Coronary artery (tissue), 2 donors: ENCODE measurements around the gene SPAG16.
A peak's percentile ranks its signal among the peaks of the same experiment; 100 is the strongest.

Experiments used
- DNase-seq: peaks from one replicate; pipeline ENCODE4 v3.0.0-alpha.2; 2017; ENCODE audit warnings: low spot score
- H3K27ac ChIP-seq, 2 donors: fragments of 200-600 bp; sonication (generic); one replicate each; pipeline ENCODE4 v1.5.1; 2016 to 2019
- H3K4me3 ChIP-seq: fragments of 200-600 bp; sonication (generic); 2 replicates; pipeline ENCODE4 v1.5.1; 2016; ENCODE audit warnings: mild to moderate bottlenecking, moderate library complexity
- TF ChIP-seq, protein P1 (sequence below): fragments of 200-600 bp; sonication (generic); IDR thresholded peaks from one replicate; pipeline ENCODE4 v1.5.1; 2019; ENCODE audit warnings: antibody characterized with exemption

SPAG16 gene

DNA sequence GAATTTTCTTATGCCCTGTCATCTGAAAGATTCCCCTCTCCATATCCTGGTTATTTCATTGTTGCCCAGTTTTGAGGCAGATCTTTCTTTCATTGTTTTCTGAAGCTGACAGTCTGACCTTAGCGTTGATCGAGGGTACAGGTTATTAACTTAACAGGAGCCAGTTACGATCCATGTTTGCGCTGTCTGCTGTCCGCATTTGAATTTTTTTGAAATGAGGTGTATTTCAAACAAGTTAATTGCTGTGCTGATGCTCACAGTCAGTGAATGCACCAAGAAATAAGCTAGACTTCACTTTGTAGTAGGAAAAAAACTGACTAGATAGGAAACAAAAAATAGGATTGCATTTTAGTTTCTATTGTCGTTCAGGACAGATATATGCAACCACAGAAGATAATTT lies 34.8 kb upstream of the SPAG16 start:
- TF ChIP-seq, protein P1, sequence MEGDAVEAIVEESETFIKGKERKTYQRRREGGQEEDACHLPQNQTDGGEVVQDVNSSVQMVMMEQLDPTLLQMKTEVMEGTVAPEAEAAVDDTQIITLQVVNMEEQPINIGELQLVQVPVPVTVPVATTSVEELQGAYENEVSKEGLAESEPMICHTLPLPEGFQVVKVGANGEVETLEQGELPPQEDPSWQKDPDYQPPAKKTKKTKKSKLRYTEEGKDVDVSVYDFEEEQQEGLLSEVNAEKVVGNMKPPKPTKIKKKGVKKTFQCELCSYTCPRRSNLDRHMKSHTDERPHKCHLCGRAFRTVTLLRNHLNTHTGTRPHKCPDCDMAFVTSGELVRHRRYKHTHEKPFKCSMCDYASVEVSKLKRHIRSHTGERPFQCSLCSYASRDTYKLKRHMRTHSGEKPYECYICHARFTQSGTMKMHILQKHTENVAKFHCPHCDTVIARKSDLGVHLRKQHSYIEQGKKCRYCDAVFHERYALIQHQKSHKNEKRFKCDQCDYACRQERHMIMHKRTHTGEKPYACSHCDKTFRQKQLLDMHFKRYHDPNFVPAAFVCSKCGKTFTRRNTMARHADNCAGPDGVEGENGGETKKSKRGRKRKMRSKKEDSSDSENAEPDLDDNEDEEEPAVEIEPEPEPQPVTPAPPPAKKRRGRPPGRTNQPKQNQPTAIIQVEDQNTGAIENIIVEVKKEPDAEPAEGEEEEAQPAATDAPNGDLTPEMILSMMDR: no peak

DNA sequence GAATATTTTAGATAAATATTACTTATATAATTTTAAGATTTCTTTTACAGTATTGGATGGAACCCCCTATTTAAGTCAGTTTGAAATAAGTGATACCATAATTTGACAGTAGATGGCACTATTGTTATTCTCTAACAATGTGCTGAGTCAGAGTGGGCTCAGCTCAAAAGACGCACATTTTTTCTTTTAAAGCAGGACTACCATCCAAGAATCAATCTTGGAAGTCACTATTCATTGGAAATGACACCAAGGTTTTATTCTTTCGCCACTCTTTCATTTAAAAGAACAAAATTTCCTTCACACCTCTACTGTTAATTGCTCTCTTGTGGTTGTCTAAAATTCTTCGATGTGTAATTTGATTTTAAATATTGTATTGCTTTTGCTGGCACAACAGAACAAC lies 32.6 kb upstream of the SPAG16 start:
- TF ChIP-seq, protein P1: peak; percentile 42
- no peak overlapping the region for H3K4me3 ChIP-seq
- no peak for DNase-seq

More for the DNA sequence above, 34.8 kb upstream of the SPAG16 start:
- H3K27ac ChIP-seq: no peak overlapping the region
- no peak overlapping the region for H3K4me3 ChIP-seq
- DNase-seq: no peak

DNA sequence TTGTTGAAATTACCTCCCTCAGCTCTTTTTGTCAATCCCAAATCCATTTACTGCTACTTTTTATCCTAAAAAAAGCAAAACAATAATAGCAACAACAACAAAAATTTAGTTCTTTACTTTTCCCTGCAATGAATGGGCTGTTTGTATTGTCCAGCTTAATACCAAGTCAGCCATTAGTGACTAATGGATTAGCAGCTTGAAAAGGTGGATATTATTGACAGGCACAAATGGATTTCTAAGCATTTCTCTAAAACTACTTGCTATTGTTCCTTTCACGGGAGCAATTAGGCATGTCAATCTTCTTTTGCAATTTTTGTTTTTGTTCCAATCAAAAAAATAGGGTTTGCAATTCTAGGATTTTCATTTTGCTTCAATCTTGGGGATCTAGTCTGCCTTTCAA lies 32.1 kb upstream of the SPAG16 start:
- DNase-seq: no peak
- TF ChIP-seq, protein P1: no peak
- Histone ChIP-seq H3K4me3 (no peak overlapping the region), H3K27ac (no peak overlapping the region)

More for the DNA sequence above, 32.6 kb upstream of the SPAG16 start:
- H3K27ac ChIP-seq: no peak overlapping the region

DNA sequence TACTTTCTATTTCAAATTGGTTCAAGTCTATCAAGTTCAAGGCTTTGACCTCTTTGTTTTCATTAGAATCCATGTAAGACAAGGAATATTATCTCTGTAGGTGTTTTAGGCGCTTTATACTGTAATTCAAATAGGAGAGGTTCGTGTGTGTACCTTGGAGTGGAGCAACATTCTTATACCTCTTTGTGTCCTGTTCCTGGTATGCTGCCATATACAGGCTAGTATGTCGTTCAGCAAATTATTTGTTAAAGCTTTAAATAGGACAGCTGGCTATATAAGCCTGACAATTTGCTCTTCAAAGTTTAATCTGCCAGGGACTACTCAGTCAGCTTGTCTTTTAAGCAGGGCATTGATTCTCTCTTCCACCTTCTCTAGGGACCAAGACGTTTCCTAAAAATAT lies 31.1 kb upstream of the SPAG16 start:
- H3K27ac ChIP-seq: no peak overlapping the region
- TF ChIP-seq, protein P1: no peak
- DNase-seq: no peak
- H3K4me3 ChIP-seq: no peak overlapping the region

DNA sequence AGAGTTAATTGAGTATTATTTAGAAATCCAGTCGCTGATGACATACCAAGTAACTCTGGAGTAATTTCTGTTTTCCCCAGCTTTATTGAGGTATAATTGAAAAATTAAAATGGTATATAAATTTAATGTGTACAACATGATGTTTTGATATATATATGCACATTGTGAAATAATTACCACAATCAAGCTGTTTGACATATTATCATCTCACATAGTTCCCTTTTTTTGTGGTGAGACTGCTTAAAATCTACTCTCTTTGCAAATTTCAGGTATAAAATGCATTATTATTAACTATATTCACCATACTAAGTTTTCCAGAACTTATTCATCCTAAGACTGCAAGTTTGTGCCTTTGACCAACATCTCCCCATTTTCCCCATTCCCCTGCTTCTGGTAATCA lies 25.0 kb upstream of the SPAG16 start:
- TF ChIP-seq, protein P1: no peak
- Histone ChIP-seq H3K27ac (no peak overlapping the region), H3K4me3 (no peak overlapping the region)
- DNase-seq: no peak

DNA sequence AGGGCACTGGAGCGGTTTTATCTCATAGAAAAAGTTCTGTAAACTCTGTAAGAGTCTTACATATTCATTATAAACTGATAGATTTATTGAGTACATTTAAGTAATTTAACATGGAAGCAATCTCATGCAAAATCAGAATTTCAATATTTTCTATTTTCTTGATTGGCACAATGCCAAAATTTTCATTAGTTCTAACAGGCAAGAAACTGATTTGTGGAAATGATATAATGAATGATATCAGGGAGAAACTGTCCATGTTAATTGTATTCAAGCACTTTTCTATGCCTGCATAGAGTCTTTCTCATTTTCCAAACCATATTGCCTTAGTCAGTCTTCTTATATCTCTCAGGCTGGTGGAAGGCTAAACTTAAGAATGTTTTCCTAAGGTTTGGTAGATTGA lies 23.0 kb upstream of the SPAG16 start:
- Histone ChIP-seq H3K4me3 (no peak overlapping the region), H3K27ac (no peak overlapping the region)
- TF ChIP-seq, protein P1: no peak
- no peak for DNase-seq

DNA sequence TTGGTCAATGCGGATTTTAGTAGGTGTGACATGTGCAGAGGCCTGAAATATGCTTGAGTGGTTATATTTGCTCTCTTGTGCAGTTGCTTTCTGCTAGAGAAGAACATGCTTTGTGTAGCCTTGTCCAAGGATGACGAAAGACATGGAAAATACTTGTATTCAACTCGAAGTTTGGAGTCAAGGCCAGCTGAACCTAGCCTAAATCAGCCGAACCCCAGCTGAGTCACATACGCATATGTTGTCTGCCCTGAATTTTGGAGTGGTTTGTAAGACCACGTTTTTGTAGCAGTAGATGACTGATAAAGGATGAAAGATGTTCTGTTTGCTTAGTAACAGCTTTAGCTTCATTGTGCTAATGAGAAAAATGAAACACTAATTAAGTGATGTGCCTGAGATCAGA lies 22.5 kb upstream of the SPAG16 start:
- TF ChIP-seq, protein P1: no peak
- Histone ChIP-seq H3K4me3 (no peak overlapping the region), H3K27ac (no peak overlapping the region)
- DNase-seq: no peak
